HK-2 (cell line): ENCODE data around the gene LHFPL3.
"Not testable (repeated sequence)": the region's sequence is repeated elsewhere in the genome, so short reads cannot be mapped to it uniquely, and the experiment has no call there.

ENCODE experiments used
- DNase-seq: peaks from one replicate; pipeline ENCODE4 v3.0.0-alpha.2; 2018; ENCODE audit not compliant: unreplicated experiment

Gene LHFPL3

GRCh38 chr7:104328296-104328969 is at the start of gene LHFPL3:
Gene LHFPL3 (plus strand): TSS chr7:104328603.
- no peak for DNase-seq

GRCh38 chr7:104281685-104282084 is 46.7 kb upstream of the LHFPL3 start:
- not testable (repeated sequence) for DNase-seq

GRCh38 chr7:104286839-104287238 is 41.6 kb upstream of the LHFPL3 start:
- no peak for DNase-seq

GRCh38 chr7:104288137-104288536 is 40.3 kb upstream of the LHFPL3 start:
- DNase-seq: no peak

- no peak for DNase-seq
These were observed 34.1 kb upstream of the LHFPL3 start for GRCh38 chr7:104294291-104294690.

- no peak for DNase-seq
These were observed 32.1 kb upstream of the LHFPL3 start for GRCh38 chr7:104296266-104296665.

GRCh38 chr7:104296900-104297299 is 31.5 kb upstream of the LHFPL3 start:
- no peak for DNase-seq

- no peak for DNase-seq
These were observed 29.1 kb upstream of the LHFPL3 start for GRCh38 chr7:104299323-104299722.

GRCh38 chr7:104299777-104300176 is 28.6 kb upstream of the LHFPL3 start:
- no peak for DNase-seq

GRCh38 chr7:104306793-104307192 is 21.6 kb upstream of the LHFPL3 start:
- DNase-seq: no peak

- DNase-seq: no peak
These were observed 10.3 kb upstream of the LHFPL3 start for GRCh38 chr7:104317948-104318629.

- no peak for DNase-seq
These were observed 869 bp upstream of the LHFPL3 start for GRCh38 chr7:104327534-104327933.

GRCh38 chr7:104327938-104328295 is 486 bp upstream of the LHFPL3 start:
- no peak for DNase-seq

- DNase-seq: no peak
These were observed 795 bp downstream of the LHFPL3 start for GRCh38 chr7:104328970-104329825.

- no peak for DNase-seq
These were observed 13.1 kb downstream of the LHFPL3 start for GRCh38 chr7:104341546-104341945.

- no peak for DNase-seq
These were observed 24.3 kb downstream of the LHFPL3 start for GRCh38 chr7:104352736-104353135.

GRCh38 chr7:104357166-104357565 is 28.8 kb downstream of the LHFPL3 start:
- DNase-seq: no peak

GRCh38 chr7:104358446-104359132 is 30.2 kb downstream of the LHFPL3 start:
- DNase-seq: no peak

- DNase-seq: no peak
These were observed 34.4 kb downstream of the LHFPL3 start for GRCh38 chr7:104362756-104363155.

- DNase-seq: no peak
These were observed 35.0 kb downstream of the LHFPL3 start for GRCh38 chr7:104363355-104363754.

GRCh38 chr7:104366390-104366789 is 38.0 kb downstream of the LHFPL3 start:
- DNase-seq: no peak

GRCh38 chr7:104367926-104368325 is 39.5 kb downstream of the LHFPL3 start:
- no peak for DNase-seq
